Ishikawa (cell line): ENCODE measurements around the gene NRDC.

Experiments
- CEBPB ChIP-seq: IDR thresholded peaks from 2 replicates; pipeline ENCODE4 v1.6.1; 2012
- CREB1 ChIP-seq: IDR thresholded peaks from 2 replicates; pipeline ENCODE4 v1.6.1; 2012; ENCODE audit warnings: low read depth
- EGR1 ChIP-seq: IDR thresholded peaks from 2 replicates; pipeline ENCODE4 v1.6.1; 2012
- EP300 ChIP-seq: IDR thresholded peaks from 2 replicates; pipeline ENCODE4 v1.6.1; 2012; ENCODE audit warnings: borderline replicate concordance
- FOXM1 ChIP-seq: IDR thresholded peaks from 2 replicates; pipeline ENCODE4 v1.6.1; 2012; ENCODE audit warnings: low read depth, borderline replicate concordance
- MAX ChIP-seq: IDR thresholded peaks from 2 replicates; pipeline ENCODE4 v1.6.1; 2012
- NFIC ChIP-seq: IDR thresholded peaks from 2 replicates; pipeline ENCODE4 v1.6.1; 2012
- RAD21 ChIP-seq: IDR thresholded peaks from 2 replicates; pipeline ENCODE4 v1.6.1; 2012; ENCODE audit warnings: low read depth
- TAF1 ChIP-seq: IDR thresholded peaks from 2 replicates; pipeline ENCODE4 v1.6.1; 2012; ENCODE audit warnings: low read depth, mild to moderate bottlenecking
- TCF12 ChIP-seq: IDR thresholded peaks from 2 replicates; pipeline ENCODE4 v1.6.1; 2012; ENCODE audit warnings: low read depth
- TEAD4 ChIP-seq: IDR thresholded peaks from 2 replicates; pipeline ENCODE4 v1.6.1; 2012
- YY1 ChIP-seq: IDR thresholded peaks from 2 replicates; pipeline ENCODE4 v1.6.1; 2012; ENCODE audit warnings: low read depth
- ZBTB7A ChIP-seq: IDR thresholded peaks from 2 replicates; pipeline ENCODE4 v1.6.1; 2012; ENCODE audit warnings: low read depth
- TF ChIP-seq, protein P1 (sequence below): IDR thresholded peaks from 2 replicates; pipeline ENCODE4 v1.6.1; 2012
- TF ChIP-seq, protein P2 (sequence below): IDR thresholded peaks from 2 replicates; pipeline ENCODE4 v1.6.1; 2012; ENCODE audit warnings: low read depth, mild to moderate bottlenecking

NRDC gene

GRCh38 chr1:51912881-51913280 is 34.4 kb upstream of the NRDC start:
- TF ChIP-seq, protein P1, sequence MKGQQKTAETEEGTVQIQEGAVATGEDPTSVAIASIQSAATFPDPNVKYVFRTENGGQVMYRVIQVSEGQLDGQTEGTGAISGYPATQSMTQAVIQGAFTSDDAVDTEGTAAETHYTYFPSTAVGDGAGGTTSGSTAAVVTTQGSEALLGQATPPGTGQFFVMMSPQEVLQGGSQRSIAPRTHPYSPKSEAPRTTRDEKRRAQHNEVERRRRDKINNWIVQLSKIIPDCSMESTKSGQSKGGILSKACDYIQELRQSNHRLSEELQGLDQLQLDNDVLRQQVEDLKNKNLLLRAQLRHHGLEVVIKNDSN: no peak
- TF ChIP-seq TEAD4 (no peak), CREB1 (no peak), MAX (no peak), EGR1 (no peak), ZBTB7A (no peak), YY1 (no peak)
- TF ChIP-seq, protein P2, sequence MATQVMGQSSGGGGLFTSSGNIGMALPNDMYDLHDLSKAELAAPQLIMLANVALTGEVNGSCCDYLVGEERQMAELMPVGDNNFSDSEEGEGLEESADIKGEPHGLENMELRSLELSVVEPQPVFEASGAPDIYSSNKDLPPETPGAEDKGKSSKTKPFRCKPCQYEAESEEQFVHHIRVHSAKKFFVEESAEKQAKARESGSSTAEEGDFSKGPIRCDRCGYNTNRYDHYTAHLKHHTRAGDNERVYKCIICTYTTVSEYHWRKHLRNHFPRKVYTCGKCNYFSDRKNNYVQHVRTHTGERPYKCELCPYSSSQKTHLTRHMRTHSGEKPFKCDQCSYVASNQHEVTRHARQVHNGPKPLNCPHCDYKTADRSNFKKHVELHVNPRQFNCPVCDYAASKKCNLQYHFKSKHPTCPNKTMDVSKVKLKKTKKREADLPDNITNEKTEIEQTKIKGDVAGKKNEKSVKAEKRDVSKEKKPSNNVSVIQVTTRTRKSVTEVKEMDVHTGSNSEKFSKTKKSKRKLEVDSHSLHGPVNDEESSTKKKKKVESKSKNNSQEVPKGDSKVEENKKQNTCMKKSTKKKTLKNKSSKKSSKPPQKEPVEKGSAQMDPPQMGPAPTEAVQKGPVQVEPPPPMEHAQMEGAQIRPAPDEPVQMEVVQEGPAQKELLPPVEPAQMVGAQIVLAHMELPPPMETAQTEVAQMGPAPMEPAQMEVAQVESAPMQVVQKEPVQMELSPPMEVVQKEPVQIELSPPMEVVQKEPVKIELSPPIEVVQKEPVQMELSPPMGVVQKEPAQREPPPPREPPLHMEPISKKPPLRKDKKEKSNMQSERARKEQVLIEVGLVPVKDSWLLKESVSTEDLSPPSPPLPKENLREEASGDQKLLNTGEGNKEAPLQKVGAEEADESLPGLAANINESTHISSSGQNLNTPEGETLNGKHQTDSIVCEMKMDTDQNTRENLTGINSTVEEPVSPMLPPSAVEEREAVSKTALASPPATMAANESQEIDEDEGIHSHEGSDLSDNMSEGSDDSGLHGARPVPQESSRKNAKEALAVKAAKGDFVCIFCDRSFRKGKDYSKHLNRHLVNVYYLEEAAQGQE: no peak

GRCh38 chr1:51910221-51911000 is 31.9 kb upstream of the NRDC start:
- TF ChIP-seq EP300 (no peak), RAD21 (no peak), NFIC (no peak), EGR1 (no peak), TCF12 (no peak), CEBPB (no peak), MAX (no peak), FOXM1 (no peak)
- TF ChIP-seq, protein P2: no peak

- TF ChIP-seq ZBTB7A: no peak
- TF ChIP-seq MAX: no peak
- TF ChIP-seq CREB1: no peak
Measured at GRCh38 chr1:51908499-51908898, 30.0 kb upstream of the NRDC start.

DNA sequence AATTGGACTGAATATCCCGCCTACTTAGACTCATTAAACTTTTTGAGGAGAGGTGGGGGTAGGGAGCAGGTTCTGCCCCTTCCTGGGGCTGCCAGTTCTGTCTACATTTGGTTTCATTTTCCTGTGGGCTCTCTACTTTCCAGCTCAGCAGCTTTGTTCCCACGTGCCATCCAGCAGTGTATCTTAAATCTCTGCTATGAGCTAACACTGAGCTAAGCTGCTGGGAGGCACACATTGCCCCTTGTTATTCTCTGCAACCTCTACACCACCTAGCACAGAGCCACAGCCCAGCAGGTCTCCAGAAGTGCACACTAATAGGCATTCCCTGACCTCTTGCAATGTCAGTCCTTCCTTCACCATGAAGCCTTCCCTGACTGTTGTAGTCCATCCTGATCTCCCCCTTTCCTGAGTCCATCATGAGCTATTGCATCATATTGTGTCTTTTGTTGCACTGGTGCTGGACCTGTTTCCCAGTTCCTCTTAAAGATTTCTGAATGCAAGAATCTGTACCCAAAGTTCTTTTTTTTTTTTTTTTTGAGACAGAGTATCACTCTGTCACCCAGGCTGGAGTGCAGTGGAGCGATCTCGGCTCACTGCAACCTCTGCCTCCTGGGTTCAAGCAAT is 28.7 kb upstream of the NRDC start:
- no peak for TF ChIP-seq ZBTB7A
- no peak for TF ChIP-seq TCF12
- TF ChIP-seq CEBPB: no peak
- TF ChIP-seq NFIC: no peak
- TF ChIP-seq, protein P2: no peak
- TF ChIP-seq, protein P1: no peak
- no peak for TF ChIP-seq CREB1
- TF ChIP-seq TAF1: no peak
- TF ChIP-seq FOXM1: no peak
- TF ChIP-seq TEAD4: no peak
- TF ChIP-seq YY1: no peak
- no peak for TF ChIP-seq MAX
- TF ChIP-seq EGR1: no peak
- no peak for TF ChIP-seq EP300
- no peak for TF ChIP-seq RAD21
